Urothelium cell line (cell line): ENCODE data around the gene C1orf232.

ENCODE experiments used
- DNase-seq: peaks from one replicate; pipeline ENCODE4 v3.0.0; 2011; ENCODE audit warnings: low spot score, mixed read lengths
- FAIRE-seq: peaks from 2 replicates; lab custom pipeline; 2011; peaks lifted over from hg19 to GRCh38; lab: Jason Lieb, UNC

Gene C1orf232

DNA sequence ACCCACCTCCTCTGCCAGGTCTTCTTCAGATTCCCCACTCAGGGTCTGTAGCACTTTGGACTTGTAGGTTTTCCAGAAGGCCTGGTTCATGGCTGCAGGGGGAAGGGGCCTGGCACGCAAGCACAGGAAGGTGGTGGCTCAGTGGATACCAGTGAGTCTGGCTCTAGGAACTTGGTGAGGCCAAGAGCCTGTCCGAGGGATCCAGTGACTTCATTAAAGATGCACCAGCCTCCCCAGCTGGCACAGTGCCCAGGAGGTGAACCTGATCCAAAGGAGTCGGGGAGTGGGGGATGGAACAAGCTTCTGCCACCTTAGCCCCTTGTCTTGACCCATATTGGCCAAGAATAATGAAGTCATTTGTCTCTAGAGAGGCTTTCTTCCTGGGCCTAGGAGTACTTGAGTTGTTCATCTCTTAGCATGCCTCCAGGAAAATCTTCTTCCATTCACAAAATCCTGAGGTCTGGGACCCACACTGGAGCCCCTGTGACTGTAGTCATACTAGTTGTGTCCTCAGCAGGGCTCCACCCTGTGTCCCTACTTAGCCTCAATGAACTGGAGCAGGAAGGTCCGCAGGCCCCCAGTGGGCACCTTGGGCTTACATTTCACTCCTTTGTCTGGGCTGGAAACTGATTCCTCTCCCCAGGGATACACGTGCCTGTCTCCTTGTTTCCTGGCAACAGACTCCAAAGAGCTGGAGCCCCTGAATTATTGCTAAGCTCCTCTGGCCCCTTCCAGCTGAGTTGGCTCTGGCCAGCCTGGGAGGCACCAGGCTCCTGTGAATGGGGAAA, at the start of gene C1orf232:
TSS of gene C1orf232 (minus strand) at position 554 of the 788 bp plus-strand sequence. CDS start at position 90, 464 bp downstream.
- no peak for DNase-seq
- no peak for FAIRE-seq

DNA sequence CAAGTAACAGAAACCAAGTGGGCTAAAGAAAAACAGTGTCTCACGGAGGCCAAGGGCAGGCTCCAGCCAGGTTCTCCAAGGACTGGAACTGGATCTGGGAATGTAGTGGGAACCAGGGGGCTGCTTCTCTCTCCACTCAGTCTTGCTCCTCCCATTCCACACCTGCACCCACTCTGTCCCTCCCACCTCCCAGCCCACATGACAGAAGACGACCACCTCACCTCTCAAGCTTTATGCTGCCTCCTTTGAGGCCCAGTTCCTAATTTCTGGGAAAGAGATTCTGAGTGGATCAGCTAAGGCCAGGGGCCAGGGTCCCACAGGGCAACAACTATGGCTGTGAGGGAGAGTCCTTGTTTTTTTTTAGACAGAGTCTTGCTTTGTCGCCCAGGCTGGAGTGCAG, 46.5 kb upstream of the C1orf232 start:
- no peak for FAIRE-seq
- DNase-seq, result no peak

GRCh38 chr1:26213335-26213905, 44.7 kb upstream of the C1orf232 start:
- FAIRE-seq (no peak), DNase-seq (no peak)

DNA sequence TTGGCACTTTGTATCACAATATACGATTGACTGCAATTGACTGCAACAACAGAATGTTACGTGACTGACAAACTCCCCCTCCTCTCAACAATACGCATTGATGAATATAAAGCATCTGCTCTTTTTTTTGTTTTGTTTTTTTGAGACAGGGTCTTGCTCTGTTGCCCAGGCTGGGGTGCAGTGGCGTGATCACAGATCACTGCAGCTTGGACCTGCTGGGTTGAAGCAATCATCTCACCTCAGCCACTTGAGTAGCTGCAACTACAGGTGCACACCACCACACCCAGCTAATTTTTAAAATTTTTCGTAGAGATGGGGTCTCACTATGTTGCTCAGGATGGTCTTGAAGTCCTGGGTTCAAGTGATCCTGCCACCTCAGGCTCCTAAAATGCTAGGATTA, 44.0 kb upstream of the C1orf232 start:
- FAIRE-seq (no peak), DNase-seq (no peak)

DNA sequence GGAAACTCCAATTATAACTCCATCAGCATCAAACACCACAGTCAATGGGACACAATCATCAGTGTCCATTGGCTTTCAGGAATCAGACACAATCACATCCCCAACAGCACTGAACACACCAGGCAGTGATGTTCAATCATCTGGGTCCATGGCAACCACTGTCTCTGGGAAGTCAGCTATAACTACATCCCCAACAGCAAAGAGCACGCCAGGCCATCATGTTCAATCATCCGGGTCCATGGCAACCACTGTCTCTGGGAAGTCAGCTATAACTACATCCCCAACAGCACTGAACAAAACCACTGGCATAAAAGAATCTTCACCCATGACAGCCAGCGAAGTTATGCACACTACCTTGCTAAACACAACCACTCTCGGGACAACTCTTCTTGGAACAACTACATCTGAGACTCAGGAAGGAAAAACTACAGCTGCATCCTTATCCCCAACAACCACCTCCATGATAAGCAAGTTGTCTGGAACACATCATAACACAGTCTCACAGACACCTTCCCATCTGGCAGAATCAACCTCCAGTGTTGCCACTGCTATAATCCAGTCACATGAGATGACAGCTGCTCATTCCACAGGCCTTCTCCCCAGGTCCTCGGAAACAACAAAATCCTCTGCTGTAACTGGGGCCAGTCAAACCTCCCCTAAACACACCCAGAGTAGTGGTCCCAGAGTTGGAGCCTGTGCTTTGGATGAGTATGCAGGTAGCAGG, 41.5 kb upstream of the C1orf232 start:
- DNase-seq (no peak), FAIRE-seq (no peak)

GRCh38 chr1:26203642-26204318, 35.0 kb upstream of the C1orf232 start:
- FAIRE-seq (no peak), DNase-seq (no peak)

DNA sequence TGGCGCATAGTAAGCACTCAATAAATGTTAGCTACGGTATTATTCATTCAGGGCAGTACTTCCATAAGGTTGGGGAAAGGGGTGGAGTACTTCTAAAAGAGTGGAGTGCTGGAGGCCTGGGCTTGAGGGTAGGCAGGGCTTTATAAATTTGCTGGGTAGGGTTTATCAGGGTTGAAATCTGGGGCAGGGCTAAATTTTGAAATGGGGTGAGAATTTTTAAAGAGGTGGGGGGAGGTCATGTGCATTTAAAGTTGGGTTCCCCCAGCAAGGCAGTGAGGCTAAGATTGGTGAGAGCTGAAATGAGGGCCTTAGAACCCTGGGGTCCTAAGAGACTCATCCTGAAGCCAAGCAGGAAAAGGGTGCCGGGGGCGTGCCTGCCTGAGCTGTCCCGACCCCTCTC, 31.6 kb upstream of the C1orf232 start:
- no peak for DNase-seq
- no peak for FAIRE-seq

DNA sequence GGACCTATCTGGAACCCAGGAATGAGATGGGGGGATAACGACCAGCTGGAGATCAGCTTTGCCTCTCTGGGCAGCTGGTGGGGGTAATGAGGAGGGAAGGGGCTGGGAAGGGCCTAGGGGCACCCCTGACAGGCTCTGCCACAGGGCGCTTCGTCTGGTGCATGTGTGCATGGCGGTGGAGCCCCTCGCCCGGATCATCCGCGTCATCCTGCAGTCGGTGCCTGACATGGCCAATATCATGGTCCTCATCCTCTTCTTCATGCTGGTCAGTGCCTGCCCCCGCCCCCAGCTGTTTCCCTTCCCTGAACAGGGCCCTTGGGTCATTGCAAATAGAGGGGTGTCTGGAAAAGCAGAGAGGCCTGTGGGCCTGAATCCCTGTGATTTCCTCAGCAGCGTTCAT, 29.1 kb upstream of the C1orf232 start:
- no peak for FAIRE-seq
- no peak for DNase-seq

DNA sequence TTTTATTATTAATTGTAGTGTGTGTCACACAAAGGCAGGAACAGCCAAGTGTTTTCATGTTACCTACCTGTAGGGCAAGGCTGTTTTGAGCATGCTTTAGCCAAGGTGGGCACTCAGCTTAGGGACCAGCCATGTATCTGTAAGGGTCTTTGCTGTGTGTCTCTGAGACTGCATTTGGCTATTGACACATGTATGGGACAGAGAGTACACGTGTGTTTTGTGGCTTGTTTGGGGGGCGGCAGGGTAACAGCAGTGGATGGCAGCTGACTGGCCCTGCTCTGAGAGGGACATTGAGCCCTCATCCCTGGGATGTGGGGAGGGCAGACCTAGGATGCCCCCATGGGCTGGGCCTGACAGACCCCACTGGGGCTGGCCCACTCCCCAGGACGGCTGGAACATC, 28.5 kb upstream of the C1orf232 start:
- FAIRE-seq, result no peak
- no peak for DNase-seq

DNA sequence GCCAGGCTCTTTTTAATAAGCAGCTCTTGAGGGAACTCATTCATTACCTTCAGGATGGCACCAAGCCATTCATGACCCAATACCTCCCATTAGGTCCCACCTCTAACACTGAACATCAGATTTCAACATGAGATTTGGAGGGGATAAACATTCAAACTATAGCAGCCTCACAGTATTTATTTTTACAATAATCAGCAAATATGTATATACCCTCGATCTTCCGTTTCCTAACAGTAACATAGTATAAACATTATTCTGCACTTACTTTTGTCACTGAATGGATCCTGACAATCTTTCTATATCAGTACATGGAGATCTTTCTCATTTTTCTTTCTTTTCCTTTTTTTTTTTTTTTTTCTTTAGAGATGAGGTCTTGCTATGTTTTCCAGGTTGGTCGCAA, 27.0 kb upstream of the C1orf232 start:
- FAIRE-seq (no peak), DNase-seq (no peak)

DNA sequence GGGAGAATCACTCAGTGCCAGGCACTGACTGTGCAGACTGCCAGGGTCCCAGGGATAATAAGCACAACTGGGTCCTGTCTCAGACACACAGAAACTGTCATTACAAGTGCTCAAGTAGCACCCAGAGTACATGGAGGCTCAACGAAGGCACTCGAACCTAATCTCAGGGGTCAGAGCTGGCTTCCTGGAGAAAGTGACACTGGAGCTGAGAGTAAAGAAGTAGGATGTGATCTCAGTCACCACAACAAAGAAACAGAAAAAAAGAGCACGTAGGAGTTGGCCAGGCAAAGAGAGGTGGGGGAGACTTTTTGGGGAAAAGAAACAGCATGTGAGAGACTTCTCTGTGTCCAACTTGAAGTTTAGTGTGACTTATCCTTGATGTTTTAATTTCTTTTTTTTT, 23.0 kb upstream of the C1orf232 start:
- FAIRE-seq (no peak), DNase-seq (no peak)

GRCh38 chr1:26190373-26190987, 21.7 kb upstream of the C1orf232 start, which contains the start of gene CATSPER4:
TSS of gene CATSPER4 (plus strand) at chr1:26190602. CDS start at chr1:26190628, 26 bp downstream.
- DNase-seq (peak; percentile 47), FAIRE-seq (no peak)

DNA sequence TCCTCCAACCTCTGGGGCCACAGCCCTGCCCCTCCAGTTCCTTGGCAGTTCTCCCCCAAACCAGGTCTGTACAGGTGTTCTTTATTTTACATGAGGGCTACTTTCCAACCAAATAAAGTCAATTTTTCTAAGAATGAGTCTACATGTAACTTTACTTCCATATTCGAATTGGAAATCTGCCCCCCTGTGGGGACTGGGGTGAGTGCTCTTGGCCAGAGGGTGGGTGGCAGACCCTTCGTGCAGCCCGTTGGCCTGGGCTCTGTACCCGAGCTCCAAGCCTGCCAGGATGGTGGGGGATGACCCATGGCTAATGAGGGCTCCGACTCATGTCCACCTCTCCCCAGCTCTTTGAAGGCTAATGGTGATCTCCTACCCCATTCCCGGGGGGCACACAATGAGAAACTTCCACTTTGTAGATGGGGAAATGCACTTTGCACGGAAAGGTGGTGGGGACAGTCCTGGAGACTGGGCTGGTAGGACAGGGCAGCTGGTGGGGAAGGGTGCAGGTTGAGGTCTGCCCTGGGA, 21.1 kb upstream of the C1orf232 start:
- no peak for FAIRE-seq
- DNase-seq, result no peak

DNA sequence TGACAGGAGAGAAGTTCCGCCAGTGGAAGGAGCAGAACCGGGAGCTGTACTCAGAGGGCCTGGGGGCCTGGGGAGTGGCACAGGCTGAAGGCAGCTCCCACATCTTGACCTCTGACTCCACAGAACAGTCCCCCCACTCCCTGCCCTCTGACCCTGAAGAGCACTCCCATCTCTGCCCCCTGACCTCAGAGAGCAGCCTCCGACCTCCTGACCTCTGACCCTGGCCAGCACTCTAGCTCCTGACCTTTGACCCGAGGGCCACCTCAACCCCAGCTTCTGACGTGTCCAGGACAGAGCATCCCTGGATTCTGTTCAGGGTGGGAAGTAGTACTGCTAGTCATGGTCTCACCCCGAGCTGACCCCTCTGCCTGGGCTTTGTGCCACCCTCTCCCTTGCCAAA, 20.6 kb upstream of the C1orf232 start:
- no peak for FAIRE-seq

GRCh38 chr1:26188477-26188876, 19.7 kb upstream of the C1orf232 start:
- FAIRE-seq (no peak), DNase-seq (no peak)

More for the DNA sequence above, 20.6 kb upstream of the C1orf232 start:
- no peak for DNase-seq

GRCh38 chr1:26187882-26188281, 19.1 kb upstream of the C1orf232 start:
- DNase-seq (no peak), FAIRE-seq (no peak)

- FAIRE-seq (no peak), DNase-seq (no peak)
Measured at GRCh38 chr1:26184883-26185282, 16.1 kb upstream of the C1orf232 start.

DNA sequence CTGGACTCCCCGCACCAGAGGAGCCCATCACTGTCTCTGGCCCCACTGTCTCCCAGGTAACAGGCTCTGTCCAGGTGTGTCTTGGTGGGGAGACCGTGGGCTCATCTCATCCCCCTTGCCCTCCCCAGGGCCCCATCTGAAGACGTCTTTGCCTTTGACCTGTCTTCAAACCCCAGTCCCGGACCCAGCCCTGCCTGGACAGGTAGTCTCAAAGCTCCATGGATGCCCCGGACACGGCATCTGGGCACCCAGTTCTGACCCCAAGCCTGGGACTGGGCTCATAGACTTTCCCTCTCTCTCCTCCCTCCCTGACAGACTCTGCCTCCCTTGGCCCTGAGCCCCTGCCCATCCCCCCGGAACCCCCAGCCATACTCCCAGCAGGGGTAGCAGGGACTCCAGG, 15.3 kb upstream of the C1orf232 start:
- no peak for DNase-seq
- no peak for FAIRE-seq

- no peak for DNase-seq
- FAIRE-seq, result no peak
Measured at GRCh38 chr1:26182383-26182696, 13.6 kb upstream of the C1orf232 start.

GRCh38 chr1:26181586-26182382, 13.0 kb upstream of the C1orf232 start:
- FAIRE-seq (no peak), DNase-seq (no peak)
